Vagina (tissue), 2 donors: ENCODE data around the gene SLC25A34.

Source experiments
- CTCF ChIP-seq, 3 experiments: fragments of 450-650 bp in 2 of 3; fragments of 200-600 bp in 1 of 3; sonication (generic) in 1 of 3; IDR thresholded peaks; one replicate each; pipeline ENCODE4 v1.5.1; 2017 to 2019; ENCODE audit warnings: antibody characterized with exemption in 3 of 3, mild to moderate bottlenecking in 2 of 3, moderate library complexity in 2 of 3
- POLR2AphosphoS5 ChIP-seq, 2 donors: sonication (generic); formaldehyde crosslinking; IDR thresholded peaks; one replicate each; pipeline ENCODE4 v1.9.0; 2017; ENCODE audit warnings: antibody characterized with exemption in 2 of 2, mild to moderate bottlenecking in 2 of 2, low read depth in 1 of 2; ENCODE audit not compliant: insufficient read depth in 1 of 2

DNA sequence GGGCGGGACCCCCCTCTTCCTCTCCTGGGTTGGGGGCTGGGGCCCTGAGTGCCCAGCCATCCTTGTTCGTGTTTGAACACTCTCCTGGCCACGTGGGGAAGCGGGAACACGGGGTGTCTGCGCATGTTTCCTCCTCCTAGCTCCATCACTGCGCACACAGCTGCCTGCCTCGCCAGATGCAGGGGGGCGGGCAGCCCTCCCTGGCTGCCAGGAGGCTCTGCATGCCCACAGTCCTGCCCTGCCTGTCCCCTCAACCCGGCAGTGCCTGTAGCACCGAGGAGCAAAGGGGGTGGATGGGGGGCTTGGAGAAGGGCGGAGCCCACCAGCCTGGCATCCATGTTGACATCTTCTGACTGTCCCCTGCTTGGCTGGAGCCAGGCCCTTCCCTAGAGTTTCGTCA is 1.8 kb upstream of the SLC25A34 start:
- TF ChIP-seq CTCF (IDR thresholded peaks at IDR 0.05): no peak
- TF ChIP-seq POLR2AphosphoS5 (IDR thresholded peaks at IDR 0.05; ENCODE audit: insufficient read depth in 1 of 2, low read depth in 1 of 2): no peak
